Subcutaneous adipose tissue (tissue), 4 donors: ENCODE results near the gene TSSK6. TPM values are rescaled to one million over a fixed set of nuclear protein-coding genes. Genes with fewer than 3 reads are reported as not detected.

Source experiments
- total RNA-seq, 4 donors: library from RNA; depleted of rRNA; stranded (reverse); fragments of >200 nt; gene quantifications; one replicate each; pipeline ENCODE4 v1.1.0, GENCODE V29; 2016
- TF ChIP-seq, protein P1 (sequence below): fragments of 450-650 bp; IDR thresholded peaks from one replicate; pipeline ENCODE4 v1.5.1; 2016; ENCODE audit warnings: low read depth, mild to moderate bottlenecking, control low read depth, antibody characterized with exemption, moderate library complexity

Gene TSSK6
- total RNA-seq, 4 donors from 2014 or later: 0.57 to 2.2 (median 1.3) TPM

DNA sequence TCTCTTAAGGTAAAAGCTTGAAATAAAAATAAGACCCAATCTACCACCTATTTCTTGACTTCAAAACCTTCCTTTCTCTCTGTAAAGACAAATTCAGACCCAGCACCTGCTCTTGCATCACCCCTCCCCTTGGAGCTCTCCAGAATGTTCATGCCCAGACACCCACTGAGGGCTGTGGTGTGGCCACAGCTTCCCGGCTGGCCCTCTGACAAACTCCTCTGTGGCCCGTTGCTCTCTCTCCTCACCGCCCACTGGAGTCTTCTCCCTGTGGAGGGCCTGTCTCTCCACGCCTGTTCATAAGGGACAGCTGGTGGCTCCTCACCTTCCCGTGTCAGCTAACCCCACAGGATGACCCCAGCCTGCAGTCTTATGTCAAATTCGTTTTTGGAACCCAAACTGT is 49.1 kb downstream of the TSSK6 start:
- TF ChIP-seq, protein P1, sequence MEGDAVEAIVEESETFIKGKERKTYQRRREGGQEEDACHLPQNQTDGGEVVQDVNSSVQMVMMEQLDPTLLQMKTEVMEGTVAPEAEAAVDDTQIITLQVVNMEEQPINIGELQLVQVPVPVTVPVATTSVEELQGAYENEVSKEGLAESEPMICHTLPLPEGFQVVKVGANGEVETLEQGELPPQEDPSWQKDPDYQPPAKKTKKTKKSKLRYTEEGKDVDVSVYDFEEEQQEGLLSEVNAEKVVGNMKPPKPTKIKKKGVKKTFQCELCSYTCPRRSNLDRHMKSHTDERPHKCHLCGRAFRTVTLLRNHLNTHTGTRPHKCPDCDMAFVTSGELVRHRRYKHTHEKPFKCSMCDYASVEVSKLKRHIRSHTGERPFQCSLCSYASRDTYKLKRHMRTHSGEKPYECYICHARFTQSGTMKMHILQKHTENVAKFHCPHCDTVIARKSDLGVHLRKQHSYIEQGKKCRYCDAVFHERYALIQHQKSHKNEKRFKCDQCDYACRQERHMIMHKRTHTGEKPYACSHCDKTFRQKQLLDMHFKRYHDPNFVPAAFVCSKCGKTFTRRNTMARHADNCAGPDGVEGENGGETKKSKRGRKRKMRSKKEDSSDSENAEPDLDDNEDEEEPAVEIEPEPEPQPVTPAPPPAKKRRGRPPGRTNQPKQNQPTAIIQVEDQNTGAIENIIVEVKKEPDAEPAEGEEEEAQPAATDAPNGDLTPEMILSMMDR: no peak

DNA sequence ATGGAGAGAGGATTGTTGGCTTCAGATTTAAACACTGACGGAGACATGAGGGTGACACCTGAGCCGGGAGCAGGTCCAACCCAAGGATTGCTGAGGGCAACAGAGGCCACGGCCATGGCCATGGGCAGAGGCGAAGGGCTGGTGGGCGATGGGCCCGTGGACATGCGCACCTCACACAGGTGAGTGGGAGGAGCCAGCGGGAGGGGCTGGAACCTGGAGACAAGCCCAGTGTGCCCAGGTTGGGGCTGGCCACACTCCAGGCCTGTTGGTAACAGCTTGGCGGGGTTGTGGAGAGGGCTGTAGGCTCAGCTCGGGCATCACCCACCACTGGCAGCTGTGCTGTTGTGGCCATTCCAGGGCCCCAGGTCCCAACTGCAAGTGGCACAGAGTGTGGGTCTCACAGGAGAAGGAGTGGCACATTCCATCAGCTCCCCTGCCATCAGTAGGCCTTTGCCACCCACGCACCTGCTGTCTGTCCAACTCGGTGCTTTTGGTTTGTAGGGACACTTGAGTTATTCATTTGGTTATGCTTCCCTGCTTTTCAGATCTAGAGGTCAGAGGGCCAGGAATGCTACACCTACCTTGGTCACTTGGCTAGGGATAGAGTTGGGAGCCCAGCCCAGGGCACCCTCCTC is 49.8 kb downstream of the TSSK6 start:
- TF ChIP-seq, protein P1: no peak

DNA sequence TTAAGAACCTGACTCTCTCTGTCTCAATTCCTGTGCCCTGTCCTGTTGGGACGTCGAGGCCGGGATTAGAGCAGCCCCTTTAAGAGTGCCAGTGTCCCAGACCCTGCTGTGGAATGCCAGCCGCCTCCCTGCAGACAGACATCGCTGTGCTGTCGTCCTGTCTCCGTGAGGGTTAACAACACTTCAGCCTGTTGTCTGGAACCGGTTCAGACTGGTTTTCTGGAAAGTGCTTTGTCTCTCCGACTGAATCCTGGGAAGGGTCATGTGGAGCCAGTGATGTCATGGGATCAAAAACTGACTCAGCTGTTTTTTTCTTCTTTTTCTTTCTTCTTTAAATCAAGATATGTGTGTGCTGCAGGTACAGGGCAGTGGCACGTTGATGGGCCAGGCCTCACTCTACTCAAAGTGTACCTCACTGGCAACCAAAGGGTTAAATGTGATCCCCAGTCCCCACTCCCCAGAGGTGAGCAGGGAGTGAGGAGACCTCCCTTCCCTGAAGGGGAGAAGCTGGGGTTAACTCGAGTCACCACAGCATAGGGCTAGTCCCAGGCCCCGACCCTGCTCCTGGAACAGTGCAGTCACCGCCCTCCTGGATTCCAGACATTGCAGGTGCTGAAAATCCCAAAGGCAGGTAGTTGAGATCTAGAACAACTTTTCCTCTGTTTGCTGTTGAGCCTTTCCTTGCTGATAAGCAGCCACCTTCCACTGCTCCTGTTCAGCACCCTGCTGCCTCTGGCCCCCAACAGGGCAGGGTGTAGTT is 50.8 kb downstream of the TSSK6 start:
- TF ChIP-seq, protein P1: no peak

Other genes starting within 250 kb of the TSSK6 start
- under 1 TPM in 2 of 4 donors, not detected in 2; 0.82 to 0.88 TPM for gene TM6SF2, start 242.2 kb downstream of the TSSK6 start, total RNA-seq
- 10 to 100 TPM; 15.5 to 37.3 (median 24.0) TPM for gene SUGP1, start 195.0 kb downstream of the TSSK6 start, total RNA-seq
- gene MAU2, start 194.7 kb downstream of the TSSK6 start, total RNA-seq: 10 to 100 TPM; 20.9 to 78.2 (median 43.9) TPM
- 10 to 100 TPM; 24.0 to 32.0 (median 28.9) TPM for gene GATAD2A, start 109.9 kb downstream of the TSSK6 start, total RNA-seq
- 10 to 100 TPM; 26.6 to 83.0 (median 36.0) TPM for gene NDUFA13, start 677 bp upstream of the TSSK6 start, total RNA-seq
- 1 to 10 TPM in 1 of 4 donors, under 1 TPM in 3; 0.33 to 1.1 (median 0.80) TPM for gene YJEFN3, start 13.4 kb upstream of the TSSK6 start, total RNA-seq
- under 1 TPM in 2 of 4 donors, not detected in 2; 0.38 to 0.85 TPM for gene CILP2, start 22.7 kb upstream of the TSSK6 start, total RNA-seq
- gene PBX4, start 103.1 kb upstream of the TSSK6 start, total RNA-seq: 1 to 10 TPM; 1.6 to 4.0 (median 2.4) TPM
- gene LPAR2, start 112.7 kb upstream of the TSSK6 start, total RNA-seq: 1 to 10 TPM in 3 of 4 donors, under 1 TPM in 1; 0.65 to 8.8 (median 3.0) TPM
- gene GMIP, start 128.1 kb upstream of the TSSK6 start, total RNA-seq: 10 to 100 TPM in 3 of 4 donors, 1 to 10 TPM in 1; 5.2 to 18.9 (median 16.5) TPM
- gene ATP13A1, start 148.1 kb upstream of the TSSK6 start, total RNA-seq: 100 to 1,000 TPM in 3 of 4 donors, 10 to 100 TPM in 1; 33.4 to 272 (median 109) TPM
- 10 to 100 TPM in 1 of 4 donors, 1 to 10 TPM in 3; 4.5 to 11.6 (median 5.6) TPM for gene ZNF101, start 153.3 kb upstream of the TSSK6 start, total RNA-seq
- gene ZNF14, start 217.6 kb upstream of the TSSK6 start, total RNA-seq: 1 to 10 TPM; 5.7 to 9.6 (median 8.2) TPM